ENCODE results near the gene KITLG. TPM values are rescaled to one million over a fixed set of nuclear protein-coding genes. Genes with fewer than 3 reads are reported as not detected.
"Not testable (repeated sequence)": the region's sequence is repeated elsewhere in the genome, so short reads cannot be mapped to it uniquely, and the experiment has no call there.

Gene KITLG
- polyA plus RNA-seq, 4 donors = 4.5 to 12.3 (median 7.8) TPM

- WGBS, 3 donors = 61 to 72% (median 61%) methylated on average over 7 of the region's 7 CpGs
- H3K9me3 ChIP-seq (ENCODE audit: control insufficient read depth in 2 of 2, insufficient read depth in 1 of 2, low read depth in 1 of 2, low read length in 1 of 2) = no peaks in the 10 kb centered on the region
- no peaks in the 10 kb centered on the region for H3K27me3 ChIP-seq (ENCODE audit: control insufficient read depth in 3 of 3, insufficient read depth in 3 of 3, low read length in 3 of 3)
- DNase-seq (no peak), FAIRE-seq (no peak)
- no peak overlapping the region for H3K4me3 ChIP-seq (ENCODE audit: low read depth in 1 of 3, low read length in 3 of 3)
- H3K27ac ChIP-seq (ENCODE audit: low read depth in 1 of 3, low read length in 2 of 3) = no peak overlapping the region
- H3K4me1 ChIP-seq (ENCODE audit: control insufficient read depth in 3 of 3, insufficient read depth in 2 of 3, low read depth in 1 of 3, low read length in 2 of 3) = peaks cover 3 to 5% (median 3%) of the 10 kb centered on the region in 3 donors
- H3K36me3 ChIP-seq (ENCODE audit: control insufficient read depth in 3 of 3, insufficient read depth in 2 of 3, low read depth in 1 of 3, low read length in 3 of 3) = peaks cover 0 to 3% (median 0%) of the 10 kb centered on the region in 3 donors
Observed at GRCh38 chr12:88559199-88559598, 21.1 kb downstream of the KITLG start.

GRCh38 chr12:88558340-88558867, 21.9 kb downstream of the KITLG start:
- WGBS, 3 donors = 48 to 67% (median 55%) methylated on average over 3 of the region's 3 CpGs
- FAIRE-seq (no peak), DNase-seq (no peak)
- no peaks in the 10 kb centered on the region for H3K27me3 ChIP-seq (ENCODE audit: control insufficient read depth in 3 of 3, insufficient read depth in 3 of 3, low read length in 3 of 3)
- peaks cover 0 to 3% (median 0%) of the 10 kb centered on the region in 3 donors for H3K36me3 ChIP-seq (ENCODE audit: control insufficient read depth in 3 of 3, insufficient read depth in 2 of 3, low read depth in 1 of 3, low read length in 3 of 3)
- peaks cover 3 to 5% (median 3%) of the 10 kb centered on the region in 3 donors for H3K4me1 ChIP-seq (ENCODE audit: control insufficient read depth in 3 of 3, insufficient read depth in 2 of 3, low read depth in 1 of 3, low read length in 2 of 3)
- H3K27ac ChIP-seq (ENCODE audit: low read depth in 1 of 3, low read length in 2 of 3) = no peak overlapping the region
- H3K9me3 ChIP-seq (ENCODE audit: control insufficient read depth in 2 of 2, insufficient read depth in 1 of 2, low read depth in 1 of 2, low read length in 1 of 2) = no peaks in the 10 kb centered on the region
- H3K4me3 ChIP-seq (ENCODE audit: low read depth in 1 of 3, low read length in 3 of 3) = no peak overlapping the region

GRCh38 chr12:88556213-88556774, 24.0 kb downstream of the KITLG start:
- DNase-seq = peak in 1 of 2 donors; percentile 29
- no peak overlapping the region for H3K27ac ChIP-seq (ENCODE audit: low read depth in 1 of 3, low read length in 2 of 3)
- no peak for FAIRE-seq
- H3K36me3 ChIP-seq (ENCODE audit: control insufficient read depth in 3 of 3, insufficient read depth in 2 of 3, low read depth in 1 of 3, low read length in 3 of 3) = no peaks in the 10 kb centered on the region
- peaks cover 2 to 3% (median 3%) of the 10 kb centered on the region in 3 donors for H3K4me1 ChIP-seq (ENCODE audit: control insufficient read depth in 3 of 3, insufficient read depth in 2 of 3, low read depth in 1 of 3, low read length in 2 of 3)
- H3K27me3 ChIP-seq (ENCODE audit: control insufficient read depth in 3 of 3, insufficient read depth in 3 of 3, low read length in 3 of 3) = no peaks in the 10 kb centered on the region
- WGBS, 3 donors = 73 to 80% (median 78%) methylated on average over 2 of the region's 2 CpGs
- no peaks in the 10 kb centered on the region for H3K9me3 ChIP-seq (ENCODE audit: control insufficient read depth in 2 of 2, insufficient read depth in 1 of 2, low read depth in 1 of 2, low read length in 1 of 2)
- H3K4me3 ChIP-seq (ENCODE audit: low read depth in 1 of 3, low read length in 3 of 3) = no peak overlapping the region

- 37 to 47% (median 38%) methylated on average over 3 of the region's 3 CpGs for WGBS, 3 donors
- Histone ChIP-seq H3K27ac (ENCODE audit: low read depth in 1 of 3, low read length in 2 of 3) (peak overlapping the region in 1 of 3 donors; percentile 23), H3K4me1 (ENCODE audit: control insufficient read depth in 3 of 3, insufficient read depth in 2 of 3, low read depth in 1 of 3, low read length in 2 of 3) (peaks cover under 1 to 6% (median 3%) of the 10 kb centered on the region in 3 donors), H3K9me3 (ENCODE audit: control insufficient read depth in 2 of 2, insufficient read depth in 1 of 2, low read depth in 1 of 2, low read length in 1 of 2) (no peaks in the 10 kb centered on the region), H3K27me3 (ENCODE audit: control insufficient read depth in 3 of 3, insufficient read depth in 3 of 3, low read length in 3 of 3) (no peaks in the 10 kb centered on the region), H3K4me3 (ENCODE audit: low read depth in 1 of 3, low read length in 3 of 3) (no peak overlapping the region), H3K36me3 (ENCODE audit: control insufficient read depth in 3 of 3, insufficient read depth in 2 of 3, low read depth in 1 of 3, low read length in 3 of 3) (no peaks in the 10 kb centered on the region)
- FAIRE-seq (no peak), DNase-seq (no peak)
Observed at GRCh38 chr12:88553941-88554658, 26.2 kb downstream of the KITLG start.

GRCh38 chr12:88552610-88553079, 27.6 kb downstream of the KITLG start:
- FAIRE-seq (no peak), DNase-seq (no peak)
- H3K27ac ChIP-seq (ENCODE audit: low read depth in 1 of 3, low read length in 2 of 3) = no peak overlapping the region
- H3K27me3 ChIP-seq (ENCODE audit: control insufficient read depth in 3 of 3, insufficient read depth in 3 of 3, low read length in 3 of 3) = no peaks in the 10 kb centered on the region
- no peaks in the 10 kb centered on the region for H3K9me3 ChIP-seq (ENCODE audit: control insufficient read depth in 2 of 2, insufficient read depth in 1 of 2, low read depth in 1 of 2, low read length in 1 of 2)
- H3K4me3 ChIP-seq (ENCODE audit: low read depth in 1 of 3, low read length in 3 of 3) = no peak overlapping the region
- WGBS, 3 donors = 38 to 58% (median 52%) methylated on average over 3 of the region's 3 CpGs
- peaks cover 0 to 6% (median 3%) of the 10 kb centered on the region in 3 donors for H3K4me1 ChIP-seq (ENCODE audit: control insufficient read depth in 3 of 3, insufficient read depth in 2 of 3, low read depth in 1 of 3, low read length in 2 of 3)
- H3K36me3 ChIP-seq (ENCODE audit: control insufficient read depth in 3 of 3, insufficient read depth in 2 of 3, low read depth in 1 of 3, low read length in 3 of 3) = no peaks in the 10 kb centered on the region

GRCh38 chr12:88549929-88550328, 30.3 kb downstream of the KITLG start:
- FAIRE-seq = no peak
- H3K9me3 ChIP-seq (ENCODE audit: control insufficient read depth in 2 of 2, insufficient read depth in 1 of 2, low read depth in 1 of 2, low read length in 1 of 2) = no peaks in the 10 kb centered on the region
- DNase-seq = no peak
- peak overlapping the region in 1 of 3 donors; percentile 50 for H3K27ac ChIP-seq (ENCODE audit: low read depth in 1 of 3, low read length in 2 of 3)
- no peak overlapping the region for H3K4me3 ChIP-seq (ENCODE audit: low read depth in 1 of 3, low read length in 3 of 3)
- H3K27me3 ChIP-seq (ENCODE audit: control insufficient read depth in 3 of 3, insufficient read depth in 3 of 3, low read length in 3 of 3) = no peaks in the 10 kb centered on the region
- H3K4me1 ChIP-seq (ENCODE audit: control insufficient read depth in 3 of 3, insufficient read depth in 2 of 3, low read depth in 1 of 3, low read length in 2 of 3) = peaks cover 0 to 6% (median 0%) of the 10 kb centered on the region in 3 donors
- H3K36me3 ChIP-seq (ENCODE audit: control insufficient read depth in 3 of 3, insufficient read depth in 2 of 3, low read depth in 1 of 3, low read length in 3 of 3) = no peaks in the 10 kb centered on the region
- WGBS, 3 donors = 0 to 16% (median 2%) methylated on average over 1 of the region's 1 CpG

- not testable (repeated sequence) for H3K36me3 ChIP-seq (ENCODE audit: control insufficient read depth in 3 of 3, insufficient read depth in 2 of 3, low read depth in 1 of 3, low read length in 3 of 3); H3K4me1 ChIP-seq (ENCODE audit: control insufficient read depth in 3 of 3, insufficient read depth in 2 of 3, low read depth in 1 of 3, low read length in 2 of 3); FAIRE-seq; H3K27ac ChIP-seq (ENCODE audit: low read depth in 1 of 3, low read length in 2 of 3); H3K4me3 ChIP-seq (ENCODE audit: low read depth in 1 of 3, low read length in 3 of 3); H3K9me3 ChIP-seq (ENCODE audit: control insufficient read depth in 2 of 2, insufficient read depth in 1 of 2, low read depth in 1 of 2, low read length in 1 of 2); H3K27me3 ChIP-seq (ENCODE audit: control insufficient read depth in 3 of 3, insufficient read depth in 3 of 3, low read length in 3 of 3)
- peak in 1 of 2 donors; percentile 66 for DNase-seq
- WGBS, 3 donors = 82 to 90% (median 88%) methylated on average over 7 of the region's 7 CpGs
Observed at GRCh38 chr12:88547949-88548348, 32.3 kb downstream of the KITLG start.

- no peak for DNase-seq
- 10 to 29% (median 11%) methylated on average over 2 of the region's 2 CpGs for WGBS, 3 donors
- Histone ChIP-seq H3K27ac (ENCODE audit: low read depth in 1 of 3, low read length in 2 of 3) (no peak overlapping the region), H3K4me3 (ENCODE audit: low read depth in 1 of 3, low read length in 3 of 3) (no peak overlapping the region), H3K9me3 (ENCODE audit: control insufficient read depth in 2 of 2, insufficient read depth in 1 of 2, low read depth in 1 of 2, low read length in 1 of 2) (no peaks in the 10 kb centered on the region), H3K4me1 (ENCODE audit: control insufficient read depth in 3 of 3, insufficient read depth in 2 of 3, low read depth in 1 of 3, low read length in 2 of 3) (peaks cover 0 to 2% (median 0%) of the 10 kb centered on the region in 3 donors), H3K27me3 (ENCODE audit: control insufficient read depth in 3 of 3, insufficient read depth in 3 of 3, low read length in 3 of 3) (no peaks in the 10 kb centered on the region), H3K36me3 (ENCODE audit: control insufficient read depth in 3 of 3, insufficient read depth in 2 of 3, low read depth in 1 of 3, low read length in 3 of 3) (no peaks in the 10 kb centered on the region)
- FAIRE-seq = no peak
Observed at GRCh38 chr12:88546853-88547252, 33.4 kb downstream of the KITLG start.

Measured in small intestine (tissue), 7 donors.